Caco-2 (cell line): Measurements from ENCODE around the gene FAT1. TPM values are rescaled to one million over a fixed set of nuclear protein-coding genes. Genes with fewer than 3 reads are reported as not detected.
A peak's percentile ranks its signal among the peaks of the same experiment; 100 is the strongest.

Experiments
- BruUV-seq: library from RNA; stranded (reverse); fragments of 400-500 nt; replicated peaks from 2 replicates; lab custom pipeline; 2021; lab: Mats Ljungman, UMichigan
- CTCF ChIA-PET: fragments of 300-600 bp; sonication (Branson Sonifier 250); formaldehyde crosslinking; loops from one replicate; lab custom pipeline; 2022; ENCODE audit warnings: antibody characterized with exemption; lab: Charles Lee
- POLR2A ChIA-PET: fragments of 300-600 bp; sonication (Branson Sonifier 250); formaldehyde crosslinking; loops from one replicate; lab custom pipeline; 2022; ENCODE audit warnings: antibody characterized with exemption; lab: Charles Lee
- DNase-seq, 2 experiments: peaks; one replicate each; pipeline versions ENCODE4 v3.0.0 to v3.0.0-alpha.2; 2020 to 2022
- H3K27me3 ChIP-seq: replicated peaks from 2 replicates; pipeline ENCODE4 v1.6.0; 2011; ENCODE audit warnings: low read length; ENCODE audit not compliant: control insufficient read depth, insufficient read depth
- H3K36me3 ChIP-seq: 2 replicates; pipeline ENCODE4 v1.5.1; 2011; ENCODE audit warnings: low read length; ENCODE audit not compliant: control insufficient read depth, insufficient read depth
- H3K4me1 ChIP-seq: fragments of 250-450 bp; sonication (Bioruptor Pico); 2 replicates; pipeline ENCODE4 v1.5.1; 2020; ENCODE audit warnings: mild to moderate bottlenecking
- H3K4me3 ChIP-seq: 2 replicates; pipeline ENCODE4 v1.5.1; 2011; ENCODE audit warnings: low read depth, mild to moderate bottlenecking, control low read depth, low read length
- H3K9me3 ChIP-seq: fragments of 250-450 bp; sonication (Bioruptor Pico); 2 replicates; pipeline ENCODE4 v1.5.1; 2020; ENCODE audit warnings: mild to moderate bottlenecking, moderate library complexity
- H3K27ac Mint-ChIP-seq: one replicate; pipeline ENCODE4 v1.8.0; 2022; ENCODE audit warnings: mixed read lengths; ENCODE audit not compliant: unreplicated experiment
- H3K27me3 Mint-ChIP-seq: one replicate; pipeline ENCODE4 v1.8.0; 2022; ENCODE audit warnings: mixed read lengths; ENCODE audit not compliant: insufficient read depth, unreplicated experiment
- H3K36me3 Mint-ChIP-seq: one replicate; pipeline ENCODE4 v1.8.0; 2022; ENCODE audit warnings: mild to moderate bottlenecking, mixed read lengths; ENCODE audit not compliant: insufficient read depth, unreplicated experiment
- H3K4me1 Mint-ChIP-seq: one replicate; pipeline ENCODE4 v1.8.0; 2022; ENCODE audit warnings: low read depth, mixed read lengths; ENCODE audit not compliant: unreplicated experiment
- H3K4me3 Mint-ChIP-seq: one replicate; pipeline ENCODE4 v1.8.0; 2022; ENCODE audit warnings: mild to moderate bottlenecking, moderate library complexity, mixed read lengths; ENCODE audit not compliant: unreplicated experiment
- H3K9me3 Mint-ChIP-seq: one replicate; pipeline ENCODE4 v1.8.0; 2022; ENCODE audit warnings: mixed read lengths; ENCODE audit not compliant: unreplicated experiment
- CTCF ChIP-seq, 2 experiments: fragments of 200-600 bp in 1 of 2; IDR thresholded peaks; 1 replicate in 1 of 2; 2 replicates in 1 of 2; pipeline versions ENCODE4 v1.5.1 to v1.8.0; 2011 to 2022; ENCODE audit warnings: antibody characterized with exemption in 1 of 2, control low read depth in 1 of 2, inconsistent platforms in 1 of 2, low read depth in 1 of 2, low read length in 1 of 2, mild to moderate bottlenecking in 1 of 2, moderate library complexity in 1 of 2; ENCODE audit not compliant: insufficient read depth in 1 of 2, severe bottlenecking in 1 of 2, unreplicated experiment in 1 of 2
- intact Hi-C: fragments of 100-400 bp; cut with micrococcal nuclease; formaldehyde crosslinking; loops from one replicate; pipeline ENCODE4 v1.10.0; 2022; ENCODE audit not compliant: unreplicated experiment
- total RNA-seq: library from RNA; stranded (reverse); gene quantifications from 2 replicates; pipeline ENCODE4 v1.2.3, GENCODE V29; 2022

Gene FAT1
- total RNA-seq, 1 experiment from 2014 or later = 135 TPM

- Mint-ChIP-seq H3K27ac (no peak overlapping the region), H3K4me1 (no peaks in the 10 kb centered on the region), H3K4me3 (no peak overlapping the region), H3K36me3 (peaks cover 11% of the 10 kb centered on the region), H3K27me3 (no peaks in the 10 kb centered on the region), H3K9me3 (no peaks in the 10 kb centered on the region)
- no peaks in the 10 kb centered on the region for H3K4me1 ChIP-seq
- CTCF ChIA-PET = interaction anchor here (1.1 kb wide), 1 partner anchor 50 kb away, joined by 4 read pairs; no protein-coding TSS in a partner anchor
- H3K36me3 ChIP-seq = no peaks in the 10 kb centered on the region
- peaks cover 4% of the 10 kb centered on the region; the same call in 1 of the 2 replicates for H3K9me3 ChIP-seq
- intact Hi-C loops = loop anchor here (1.0 to 10.0 kb wide), 3 partner anchors 51 to 885 kb away; no protein-coding TSS in a partner anchor
- DNase-seq = peak in 1 of 2 experiments; percentile 72
- H3K4me3 ChIP-seq = no peak overlapping the region
- POLR2A ChIA-PET = no interaction called here
- TF ChIP-seq CTCF (IDR thresholded peaks at IDR 0.05; ENCODE audit: insufficient read depth in 1 of 2, low read depth in 1 of 2, low read length in 1 of 2, severe bottlenecking in 1 of 2, unreplicated experiment in 1 of 2) = peak; percentile 45 to 56
- H3K27me3 ChIP-seq = no peaks in the 10 kb centered on the region
- BruUV-seq = no TSS peak
These were observed 3.5 kb downstream of the FAT1 start for GRCh38 chr4:186719925-186720694.

- TF ChIP-seq CTCF (IDR thresholded peaks at IDR 0.05; ENCODE audit: insufficient read depth in 1 of 2, low read depth in 1 of 2, low read length in 1 of 2, severe bottlenecking in 1 of 2, unreplicated experiment in 1 of 2) = no peak
- no peak for DNase-seq
- H3K36me3 ChIP-seq = no peaks in the 10 kb centered on the region
- intact Hi-C loops = no loop called here
- no TSS peak for BruUV-seq
- no peaks in the 10 kb centered on the region for H3K27me3 ChIP-seq
- Mint-ChIP-seq H3K4me1 (peaks cover 6% of the 10 kb centered on the region), H3K4me3 (no peak overlapping the region), H3K27me3 (no peaks in the 10 kb centered on the region), H3K27ac (no peak overlapping the region), H3K9me3 (no peaks in the 10 kb centered on the region), H3K36me3 (peaks cover 2% of the 10 kb centered on the region)
- H3K4me3 ChIP-seq = no peak overlapping the region
- peaks cover 4% of the 10 kb centered on the region; the same call in 1 of the 2 replicates for H3K9me3 ChIP-seq
- ChIA-PET CTCF (no interaction called here), POLR2A (no interaction called here)
- no peaks in the 10 kb centered on the region for H3K4me1 ChIP-seq
These were observed 6.1 kb downstream of the FAT1 start for GRCh38 chr4:186717556-186717955.

- TF ChIP-seq CTCF (IDR thresholded peaks at IDR 0.05; ENCODE audit: insufficient read depth in 1 of 2, low read depth in 1 of 2, low read length in 1 of 2, severe bottlenecking in 1 of 2, unreplicated experiment in 1 of 2) = no peak
- Histone ChIP-seq H3K27me3 (no peaks in the 10 kb centered on the region), H3K4me3 (no peak overlapping the region), H3K36me3 (no peaks in the 10 kb centered on the region), H3K4me1 (peaks cover 10% of the 10 kb centered on the region; the same call in 1 of the 2 replicates), H3K9me3 (peaks cover 4% of the 10 kb centered on the region; the same call in 1 of the 2 replicates)
- DNase-seq = no peak
- BruUV-seq = no TSS peak
- CTCF ChIA-PET = no interaction called here
- Mint-ChIP-seq H3K27me3 (no peaks in the 10 kb centered on the region), H3K9me3 (no peaks in the 10 kb centered on the region), H3K36me3 (peaks cover 4% of the 10 kb centered on the region), H3K4me3 (no peak overlapping the region), H3K4me1 (peaks cover 14% of the 10 kb centered on the region), H3K27ac (no peak overlapping the region)
- POLR2A ChIA-PET = no interaction called here
- intact Hi-C loops = no loop called here
These were observed 8.6 kb downstream of the FAT1 start for GRCh38 chr4:186715077-186715476.
